SK-N-DZ (cell line): Measurements from ENCODE around the gene IBTK.

ENCODE experiments used
- small RNA-seq, 2 experiments: library from RNA; depleted of rRNA; stranded (forward); fragments of <200 nt; gene quantifications; one replicate each; pipeline ENCODE3, GENCODE V24; 2014

IBTK gene

Small RNA genes lying within 50 kb of the gene (small RNA-seq; reads per million reads assigned to genes)
- gene RNU6-130P = 0 reads per million in 2 experiments
